GM10266 (cell line): Measurements from ENCODE around the gene PDZD2.
"Not testable (repeated sequence)": the region's sequence is repeated elsewhere in the genome, so short reads cannot be mapped to it uniquely, and the experiment has no call there.

Experiments used
- DNase-seq: peaks from one replicate; pipeline ENCODE4 v3.0.0; 2012; ENCODE audit errors: extremely low spot score
- TF ChIP-seq, protein P1 (sequence below): IDR thresholded peaks from 2 replicates; pipeline ENCODE4 v1.5.1; 2012; ENCODE audit warnings: mild to moderate bottlenecking, low read depth; ENCODE audit not compliant: control insufficient read depth, insufficient read depth; ENCODE audit errors: missing control alignments

Gene PDZD2

DNA sequence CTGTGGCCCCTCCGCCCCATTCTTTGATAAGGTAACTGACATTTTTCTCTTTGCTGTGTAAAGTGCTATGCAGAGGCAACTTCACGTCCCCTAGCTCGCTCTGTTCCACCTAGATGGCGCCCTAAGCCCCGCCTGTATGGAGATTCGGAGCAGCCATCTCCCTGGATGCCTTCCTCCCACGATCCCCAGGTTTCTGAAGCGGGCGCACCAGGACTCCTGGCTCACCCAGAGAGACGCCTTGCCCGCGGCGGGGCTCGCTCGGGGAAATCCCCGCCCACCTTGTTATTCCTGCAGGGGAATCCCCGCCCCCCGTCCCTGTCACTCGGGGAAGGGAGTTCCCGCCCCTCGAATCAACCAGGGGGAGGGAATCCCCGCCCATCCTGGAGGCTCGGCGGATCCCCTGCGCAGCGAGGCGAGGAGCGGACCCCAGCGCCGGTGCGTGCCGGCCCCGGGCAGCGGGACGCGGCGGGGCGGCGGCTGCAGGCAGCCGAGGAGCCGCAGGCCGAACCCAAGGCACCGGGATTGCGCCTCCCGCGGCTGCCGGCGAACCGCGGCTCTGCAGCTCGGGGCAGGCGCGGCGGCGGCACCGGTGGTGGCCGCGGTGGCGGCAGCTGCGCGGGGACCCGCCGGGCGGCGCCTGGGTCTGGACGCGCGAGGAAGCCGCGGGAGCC is at the start of gene PDZD2:
Gene PDZD2 (plus strand): TSS at position 384 of the 671 bp plus-strand sequence.
- peak; percentile 82 for DNase-seq
- TF ChIP-seq, protein P1, sequence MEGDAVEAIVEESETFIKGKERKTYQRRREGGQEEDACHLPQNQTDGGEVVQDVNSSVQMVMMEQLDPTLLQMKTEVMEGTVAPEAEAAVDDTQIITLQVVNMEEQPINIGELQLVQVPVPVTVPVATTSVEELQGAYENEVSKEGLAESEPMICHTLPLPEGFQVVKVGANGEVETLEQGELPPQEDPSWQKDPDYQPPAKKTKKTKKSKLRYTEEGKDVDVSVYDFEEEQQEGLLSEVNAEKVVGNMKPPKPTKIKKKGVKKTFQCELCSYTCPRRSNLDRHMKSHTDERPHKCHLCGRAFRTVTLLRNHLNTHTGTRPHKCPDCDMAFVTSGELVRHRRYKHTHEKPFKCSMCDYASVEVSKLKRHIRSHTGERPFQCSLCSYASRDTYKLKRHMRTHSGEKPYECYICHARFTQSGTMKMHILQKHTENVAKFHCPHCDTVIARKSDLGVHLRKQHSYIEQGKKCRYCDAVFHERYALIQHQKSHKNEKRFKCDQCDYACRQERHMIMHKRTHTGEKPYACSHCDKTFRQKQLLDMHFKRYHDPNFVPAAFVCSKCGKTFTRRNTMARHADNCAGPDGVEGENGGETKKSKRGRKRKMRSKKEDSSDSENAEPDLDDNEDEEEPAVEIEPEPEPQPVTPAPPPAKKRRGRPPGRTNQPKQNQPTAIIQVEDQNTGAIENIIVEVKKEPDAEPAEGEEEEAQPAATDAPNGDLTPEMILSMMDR: peak; percentile 55

GRCh38 chr5:31593665-31594064 is 45.3 kb upstream of the PDZD2 start:
- TF ChIP-seq, protein P1: no peak

GRCh38 chr5:31596354-31596753 is 42.6 kb upstream of the PDZD2 start:
- TF ChIP-seq, protein P1: no peak
- no peak for DNase-seq

More at GRCh38 chr5:31593665-31594064, 45.3 kb upstream of the PDZD2 start:
- DNase-seq: no peak

- DNase-seq: no peak
- TF ChIP-seq, protein P1: no peak
These were observed 40.0 kb upstream of the PDZD2 start for GRCh38 chr5:31598640-31599611.

- not testable (repeated sequence) for DNase-seq
These were observed 36.6 kb upstream of the PDZD2 start for GRCh38 chr5:31602305-31602704.

DNA sequence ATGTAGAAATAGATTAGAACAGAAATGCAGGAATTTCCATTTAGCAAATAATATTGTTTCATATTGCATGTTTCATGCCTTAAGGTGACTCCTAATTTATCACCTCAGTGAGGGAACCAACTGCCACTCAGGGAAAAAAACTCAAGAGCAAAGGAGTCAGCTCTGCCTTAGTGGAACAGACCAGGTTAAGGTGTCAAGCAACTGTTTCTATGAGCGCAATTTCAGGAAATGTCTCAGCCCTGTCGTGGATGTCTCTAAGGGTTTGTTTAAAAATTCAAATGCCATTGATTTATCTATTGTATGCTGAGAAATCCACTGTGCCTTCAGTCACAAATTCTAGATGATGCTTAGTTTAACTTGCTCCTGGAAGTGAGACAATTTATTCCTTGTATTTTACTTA is 34.7 kb upstream of the PDZD2 start:
- TF ChIP-seq, protein P1: no peak

GRCh38 chr5:31604644-31605043 is 34.3 kb upstream of the PDZD2 start:
- DNase-seq: no peak
- TF ChIP-seq, protein P1: no peak

More for the DNA sequence above, 34.7 kb upstream of the PDZD2 start:
- no peak for DNase-seq
